Neural crest cell (in vitro differentiated cells): ENCODE data around the gene MAP6. TPM values are rescaled to one million over a fixed set of nuclear protein-coding genes. Genes with fewer than 3 reads are reported as not detected.

Experiments used
- DNase-seq: peaks from one replicate; pipeline ENCODE4 v3.0.0; 2021; ENCODE audit warnings: low read depth, mixed read lengths, low spot score
- H3K27ac Mint-ChIP-seq: one replicate; pipeline ENCODE4 v1.8.0; 2021; ENCODE audit warnings: mild to moderate bottlenecking, mixed read lengths; ENCODE audit not compliant: unreplicated experiment
- H3K27me3 Mint-ChIP-seq: 2 replicates; pipeline ENCODE4 v1.8.0; 2021; ENCODE audit warnings: low read depth, mild to moderate bottlenecking, mixed read lengths
- H3K36me3 Mint-ChIP-seq: 2 replicates; pipeline ENCODE4 v1.8.0; 2021; ENCODE audit warnings: low read depth, mild to moderate bottlenecking, mixed read lengths
- H3K4me1 Mint-ChIP-seq: 2 replicates; pipeline ENCODE4 v1.8.0; 2021; ENCODE audit warnings: mixed read lengths
- H3K4me3 Mint-ChIP-seq: one replicate; pipeline ENCODE4 v1.8.0; 2021; ENCODE audit warnings: mild to moderate bottlenecking, mixed read lengths
- H3K9me3 Mint-ChIP-seq: 2 replicates; pipeline ENCODE4 v1.8.0; 2021; ENCODE audit warnings: mixed read lengths
- CTCF ChIP-seq: fragments of 200-600 bp; sonication (generic); conservative IDR thresholded peaks from 2 replicates; pipeline ENCODE4 v1.5.0; 2021; ENCODE audit warnings: antibody characterized with exemption, mild to moderate bottlenecking
- total RNA-seq: library from RNA; stranded (reverse); gene quantifications from 2 replicates; pipeline ENCODE4 v1.2.1, GENCODE V29; 2021

MAP6 gene
- total RNA-seq, 1 donor from 2014 or later, result 57.7 TPM

- Mint-ChIP-seq H3K9me3 (no peaks in the 10 kb centered on the region), H3K4me1 (peaks cover 23% of the 10 kb centered on the region), H3K27me3 (peaks cover 49% of the 10 kb centered on the region), H3K27ac (no peak overlapping the region), H3K36me3 (no peaks in the 10 kb centered on the region), H3K4me3 (peak overlapping the region; percentile 36)
- no peak for TF ChIP-seq CTCF
- no peak for DNase-seq
Measured at GRCh38 chr11:75665126-75665525, 3.7 kb downstream of the MAP6 start.

DNA sequence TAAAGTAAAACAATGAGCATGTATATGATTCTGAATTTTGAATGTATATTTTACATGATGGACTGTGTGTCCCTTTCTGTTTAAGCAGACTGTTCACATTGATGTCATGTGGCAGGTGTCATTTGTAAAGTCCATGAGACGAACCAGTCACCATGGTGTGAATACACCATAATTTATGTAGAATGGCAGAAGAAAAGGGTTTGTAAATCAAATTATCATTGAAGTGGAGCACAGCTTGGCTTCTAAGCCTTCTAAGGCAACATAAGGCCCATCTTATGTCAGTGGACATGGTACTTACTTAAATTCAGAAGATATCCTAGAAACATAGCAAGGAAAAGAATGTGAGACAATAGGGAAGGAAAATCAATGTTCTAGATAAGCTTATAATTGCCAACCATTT is 4.4 kb downstream of the MAP6 start:
- peaks cover 42% of the 10 kb centered on the region for H3K27me3 Mint-ChIP-seq
- no peak for TF ChIP-seq CTCF

GRCh38 chr11:75663808-75664207 is 5.0 kb downstream of the MAP6 start:
- H3K4me3 Mint-ChIP-seq, result peak overlapping the region; percentile 24
- no peak for DNase-seq
- no peak overlapping the region for H3K27ac Mint-ChIP-seq
- H3K36me3 Mint-ChIP-seq, result no peaks in the 10 kb centered on the region
- TF ChIP-seq CTCF, result no peak
- no peaks in the 10 kb centered on the region for H3K9me3 Mint-ChIP-seq
- H3K27me3 Mint-ChIP-seq, result peaks cover 36% of the 10 kb centered on the region
- peaks cover 23% of the 10 kb centered on the region for H3K4me1 Mint-ChIP-seq

More for the DNA sequence above, 4.4 kb downstream of the MAP6 start:
- no peak for DNase-seq
- Mint-ChIP-seq H3K4me1 (peaks cover 23% of the 10 kb centered on the region), H3K27ac (no peak overlapping the region), H3K36me3 (no peaks in the 10 kb centered on the region), H3K9me3 (no peaks in the 10 kb centered on the region), H3K4me3 (peak overlapping the region; percentile 61)

DNA sequence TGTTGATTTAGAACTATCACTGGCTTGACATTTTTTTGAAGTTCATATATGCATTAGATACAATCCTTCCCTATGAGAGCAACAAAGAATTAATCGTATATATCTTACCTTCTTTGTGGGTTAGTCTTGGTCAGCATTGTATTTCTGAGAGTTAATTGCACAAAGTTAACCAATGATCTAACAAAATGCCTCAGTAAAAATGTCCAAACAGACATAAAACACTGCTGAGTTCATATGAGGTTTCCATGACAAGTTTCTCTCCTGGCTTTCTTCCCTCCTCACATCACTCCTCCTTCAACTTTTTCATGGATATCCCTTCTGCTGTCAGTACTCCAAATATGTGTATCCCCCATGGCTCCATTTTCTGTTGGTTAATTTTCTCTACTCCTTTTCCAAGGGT is 9.0 kb downstream of the MAP6 start:
- Mint-ChIP-seq H3K4me1 (peaks cover 17% of the 10 kb centered on the region), H3K36me3 (no peaks in the 10 kb centered on the region), H3K4me3 (no peak overlapping the region), H3K9me3 (no peaks in the 10 kb centered on the region), H3K27ac (no peak overlapping the region), H3K27me3 (peaks cover 8% of the 10 kb centered on the region)
- no peak for DNase-seq
- TF ChIP-seq CTCF, result no peak

GRCh38 chr11:75656044-75656727 is 12.7 kb downstream of the MAP6 start:
- H3K4me1 Mint-ChIP-seq, result peaks cover 9% of the 10 kb centered on the region
- no peak for TF ChIP-seq CTCF
- H3K36me3 Mint-ChIP-seq, result no peaks in the 10 kb centered on the region
- no peaks in the 10 kb centered on the region for H3K27me3 Mint-ChIP-seq
- no peak overlapping the region for H3K4me3 Mint-ChIP-seq
- H3K27ac Mint-ChIP-seq, result no peak overlapping the region
- H3K9me3 Mint-ChIP-seq, result no peaks in the 10 kb centered on the region
- no peak for DNase-seq
